ENCODE results near the gene ANKRD27.
A peak's percentile ranks its signal among the peaks of the same experiment; 100 is the strongest.
"Not testable (repeated sequence)": the region's sequence is repeated elsewhere in the genome, so short reads cannot be mapped to it uniquely, and the experiment has no call there.

ANKRD27 gene

DNA sequence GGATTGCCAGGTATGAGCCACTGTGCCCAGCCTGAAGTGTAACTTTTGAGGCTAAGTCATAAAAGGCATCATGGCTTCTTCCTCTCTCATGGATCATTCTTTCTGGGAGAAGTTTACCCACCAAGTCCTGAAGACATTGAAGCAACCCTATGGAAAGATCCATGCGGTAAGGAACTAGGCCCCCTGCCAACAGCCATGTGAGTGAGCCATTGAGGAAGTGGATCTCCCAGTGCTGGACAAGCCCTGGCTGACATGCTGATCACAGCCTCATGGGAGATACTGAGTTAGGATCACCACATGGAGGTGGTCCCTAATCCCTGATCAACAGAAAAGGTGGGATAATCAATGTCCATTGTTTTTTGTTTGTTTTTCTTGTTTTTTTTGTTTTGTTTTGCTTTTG lies 13.3 kb upstream of the ANKRD27 start:
- no peak for DNase-seq (ENCODE audit: low spot score)

DNA sequence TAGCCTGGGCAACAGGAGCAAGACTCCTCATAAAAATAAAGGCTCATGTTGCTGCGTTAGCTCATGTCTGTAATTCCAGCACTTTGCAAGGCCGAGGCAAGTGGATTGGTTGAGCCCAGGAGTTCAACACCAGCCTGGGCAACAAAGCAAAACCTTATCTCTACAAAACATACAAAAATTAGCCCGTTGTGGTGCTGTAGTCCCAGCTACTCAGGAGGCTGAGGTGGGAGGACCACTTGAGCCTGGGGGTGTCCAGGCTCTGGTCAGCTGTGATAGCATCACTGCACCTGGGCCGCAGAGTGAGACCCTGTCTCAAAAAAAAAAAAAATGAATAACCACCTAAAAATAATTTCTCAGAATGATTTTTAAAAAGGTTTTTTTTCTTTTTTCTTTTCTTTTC lies 12.7 kb upstream of the ANKRD27 start:
- DNase-seq (ENCODE audit: low spot score): no peak

DNA sequence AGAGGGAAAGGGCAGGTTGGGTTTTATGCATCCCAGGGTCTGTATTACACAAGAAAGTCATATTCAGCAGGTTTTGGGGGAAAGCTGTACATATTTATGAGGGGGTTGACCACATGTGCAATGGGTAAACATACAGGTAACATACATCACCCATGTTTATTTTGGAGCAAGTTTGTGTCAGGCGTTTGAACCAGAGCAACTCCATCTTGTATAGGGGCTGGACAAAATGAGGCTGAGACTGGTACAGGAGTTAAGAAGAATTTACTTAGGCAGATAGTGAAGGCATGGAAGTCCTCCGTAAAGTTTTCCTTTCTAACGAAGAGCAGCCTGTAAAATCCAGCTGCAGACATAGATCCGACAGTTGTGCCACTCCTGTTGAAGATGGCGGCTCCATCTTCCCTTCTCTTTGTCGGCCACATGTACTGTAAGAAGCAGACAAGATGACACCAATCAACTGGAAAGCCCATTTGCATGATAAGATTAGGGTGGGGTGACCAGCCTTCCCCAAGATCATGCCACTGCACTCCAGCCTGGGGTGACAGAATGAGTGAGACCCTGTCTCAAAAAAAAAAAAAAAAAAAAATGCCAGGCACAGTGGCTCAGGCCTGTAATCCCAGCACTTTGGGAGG lies 12.0 kb upstream of the ANKRD27 start:
- no peak for DNase-seq (ENCODE audit: low spot score)

- no peak for DNase-seq (ENCODE audit: low spot score)
These were observed 7.3 kb upstream of the ANKRD27 start for GRCh38 chr19:32682317-32682716.

DNA sequence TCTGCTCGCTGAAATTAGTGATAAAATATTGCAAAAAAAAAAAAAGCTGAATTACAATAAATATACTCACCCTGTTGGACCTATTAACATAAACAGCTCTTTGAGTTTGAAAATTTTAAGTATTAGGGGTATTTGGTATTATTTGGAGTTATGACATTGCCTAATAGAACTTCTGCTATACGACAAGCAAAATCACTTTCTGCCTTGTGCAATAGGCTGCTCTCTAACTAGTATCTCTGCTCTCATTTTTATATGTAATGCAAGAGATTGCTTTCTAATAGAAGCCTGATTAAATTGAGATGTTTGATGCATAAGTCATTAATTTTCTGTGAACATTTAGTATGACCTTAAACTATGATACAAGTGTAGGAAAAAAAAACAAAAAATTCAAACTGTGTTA lies 6.0 kb upstream of the ANKRD27 start:
- DNase-seq (ENCODE audit: low spot score): no peak

GRCh38 chr19:32677657-32678056 lies 2.7 kb upstream of the ANKRD27 start:
- DNase-seq (ENCODE audit: low spot score): peak; percentile 64

- no peak for DNase-seq (ENCODE audit: low spot score)
These were observed 1.9 kb upstream of the ANKRD27 start for GRCh38 chr19:32676895-32677359.

- DNase-seq (ENCODE audit: low spot score): no peak
These were observed 1.4 kb upstream of the ANKRD27 start for GRCh38 chr19:32676186-32676894.

DNA sequence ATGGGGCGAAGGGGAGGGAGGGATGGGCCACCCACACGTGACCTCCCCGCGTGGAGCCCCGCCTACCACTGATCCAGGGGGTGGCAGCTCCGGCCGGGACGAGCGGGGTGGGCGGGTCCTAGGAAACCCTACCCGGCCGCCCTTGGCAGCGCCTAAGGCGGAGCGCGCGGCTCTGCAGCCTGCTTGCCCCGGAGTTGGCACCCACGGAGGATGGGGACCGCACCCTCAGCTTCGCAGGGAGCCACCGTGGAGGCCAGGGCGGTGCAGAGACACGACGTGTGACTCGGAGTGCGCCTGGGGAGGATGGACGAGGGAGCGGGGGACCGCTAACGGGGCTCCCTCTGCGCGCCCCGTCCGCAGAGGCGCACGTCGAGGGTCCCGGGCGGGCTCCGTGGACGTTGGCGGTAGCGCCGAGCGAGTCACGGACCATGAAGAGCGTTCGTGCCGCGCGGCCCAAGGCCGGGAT lies 773 bp upstream of the ANKRD27 start, which contains the start of gene RGS9BP:
TSS of gene RGS9BP (plus strand) at position 129 of the 466 bp plus-strand sequence. CDS start 416 bp downstream, outside the sequence.
- peak; percentile 50 for DNase-seq (ENCODE audit: low spot score)

- DNase-seq (ENCODE audit: low spot score): no peak
These were observed 638 bp downstream of the ANKRD27 start for GRCh38 chr19:32674153-32674930.

DNA sequence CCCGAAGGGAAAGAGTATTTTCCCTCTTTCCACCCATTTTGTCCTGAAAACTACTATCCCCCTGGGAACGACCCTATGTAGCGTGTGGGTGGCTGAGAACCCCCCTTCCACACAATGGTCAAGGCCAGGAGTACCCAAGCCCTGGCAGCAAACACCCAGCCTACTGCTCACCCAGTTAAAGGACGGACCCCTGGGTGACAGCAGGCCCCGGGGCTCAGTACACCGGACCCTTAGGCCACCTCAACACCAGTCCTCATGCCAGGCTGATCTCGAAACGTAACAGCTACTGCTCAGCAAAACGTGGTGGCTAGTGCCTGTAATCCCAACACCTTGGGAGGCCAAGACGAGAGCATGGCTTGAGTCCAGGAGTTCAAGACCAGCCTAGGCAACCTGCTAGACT lies 1.4 kb downstream of the ANKRD27 start:
- no peak for DNase-seq (ENCODE audit: low spot score)

GRCh38 chr19:32672841-32673240 lies 2.1 kb downstream of the ANKRD27 start:
- no peak for DNase-seq (ENCODE audit: low spot score)

DNA sequence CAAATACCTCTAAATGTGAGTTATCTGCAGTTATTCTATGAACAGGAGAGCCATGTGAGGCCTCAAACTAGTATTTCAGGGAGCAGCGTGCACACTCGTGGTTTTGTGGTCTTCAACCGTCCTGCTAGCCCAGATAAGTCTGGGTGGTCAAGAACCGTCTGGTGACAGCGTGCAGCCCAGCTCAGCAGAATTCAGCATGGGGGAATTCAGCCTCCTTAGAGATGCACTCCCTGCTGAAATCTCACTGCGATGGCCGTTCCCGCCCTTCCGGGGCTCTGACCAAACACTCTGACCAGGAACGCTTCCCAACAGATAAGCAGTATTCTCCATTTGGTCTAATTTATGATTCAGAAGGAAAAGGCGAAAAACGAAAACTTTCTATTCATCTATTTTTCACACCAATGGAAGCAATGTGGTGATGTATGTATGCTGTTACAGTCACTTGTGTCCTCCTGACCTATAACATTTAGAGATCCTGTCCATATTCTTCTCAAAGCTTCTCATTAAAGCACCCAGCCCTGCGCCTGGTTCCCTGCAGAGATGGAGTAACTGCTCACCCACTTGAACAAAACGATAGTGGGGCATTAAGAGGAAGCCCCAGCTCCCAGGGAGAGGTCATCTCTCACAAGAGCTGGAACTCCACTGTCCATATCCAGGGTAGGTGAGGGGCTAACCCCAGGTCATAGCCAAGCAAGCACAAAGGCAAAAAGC lies 2.9 kb downstream of the ANKRD27 start:
- DNase-seq (ENCODE audit: low spot score): no peak

DNA sequence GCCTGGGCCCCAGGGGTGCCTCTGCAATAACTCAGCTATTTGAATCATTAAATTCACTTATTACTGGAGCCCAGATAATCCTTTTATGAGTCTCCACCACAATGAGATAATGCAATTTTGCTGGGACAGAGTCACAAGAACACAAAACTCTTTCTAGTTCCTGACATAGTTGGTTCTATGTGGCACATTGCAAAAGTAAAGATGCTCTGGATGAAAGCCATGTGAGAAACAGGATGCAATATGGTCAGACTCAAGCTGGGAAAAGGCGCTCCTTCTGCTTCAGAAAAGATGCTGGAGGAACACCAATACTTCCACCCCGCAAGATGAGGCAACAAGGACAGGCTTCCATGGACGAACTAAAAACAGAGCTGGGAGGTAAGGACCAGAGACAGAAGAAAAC lies 5.7 kb downstream of the ANKRD27 start:
- peak; percentile 81 for DNase-seq (ENCODE audit: low spot score)

DNA sequence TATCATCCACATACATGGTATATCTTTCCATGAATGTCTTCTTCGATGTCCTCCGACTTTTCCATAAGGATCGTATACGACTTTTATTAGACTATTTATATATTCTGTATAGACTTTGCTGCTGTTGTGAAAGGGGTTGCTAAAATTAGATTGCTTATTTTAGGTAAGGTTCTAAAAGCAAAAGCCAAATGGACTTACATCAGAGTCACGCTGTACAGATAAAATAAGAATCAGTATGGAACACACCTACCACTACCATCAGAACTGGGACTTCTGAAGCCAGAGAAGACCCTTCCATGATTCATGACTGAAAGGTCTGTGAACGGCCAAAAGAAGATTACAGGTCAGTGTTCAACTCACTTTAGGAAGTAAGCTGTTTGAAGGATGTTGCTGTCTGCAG lies 8.9 kb downstream of the ANKRD27 start:
- DNase-seq (ENCODE audit: low spot score): no peak

DNA sequence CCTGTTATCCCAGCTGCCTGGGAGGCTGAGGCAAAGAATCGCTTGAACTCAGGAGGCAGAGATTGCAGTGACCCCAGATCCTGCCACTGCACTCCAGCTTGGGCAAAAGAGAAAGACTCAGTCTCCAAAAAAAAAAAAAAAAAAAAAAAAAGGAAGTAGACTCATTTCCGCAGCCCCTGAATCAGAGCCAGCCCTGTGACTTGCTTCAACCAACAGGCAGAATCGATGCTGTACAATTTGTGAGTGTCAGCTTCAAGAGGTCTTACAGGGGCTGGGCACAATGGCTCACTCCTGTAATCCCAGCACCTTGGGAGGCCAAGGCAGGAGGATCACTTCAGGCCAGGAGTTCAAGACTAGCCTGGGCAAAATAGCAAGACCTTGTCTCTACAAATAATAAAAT lies 12.8 kb downstream of the ANKRD27 start:
- DNase-seq (ENCODE audit: low spot score): no peak

DNA sequence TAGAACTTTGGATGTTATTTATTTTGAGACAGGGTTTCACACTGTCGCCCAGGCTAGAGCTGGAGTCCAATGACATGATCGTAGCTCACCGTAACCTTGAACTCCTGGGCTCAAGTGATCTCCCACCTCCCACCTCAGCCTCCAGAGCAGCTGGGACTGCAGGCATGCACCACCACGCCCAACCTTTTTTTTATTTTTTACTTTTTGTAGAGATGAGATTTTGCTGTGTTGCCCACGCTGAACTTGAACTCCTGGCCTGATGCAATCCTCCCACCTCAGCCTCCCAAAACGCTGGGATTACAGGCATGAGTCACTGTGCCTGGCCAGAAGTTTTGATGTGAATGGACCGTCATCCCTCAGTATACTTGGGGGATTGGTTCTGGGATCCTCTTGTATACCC lies 13.7 kb downstream of the ANKRD27 start:
- DNase-seq (ENCODE audit: low spot score): no peak

GRCh38 chr19:32658527-32658926 lies 16.5 kb downstream of the ANKRD27 start:
- DNase-seq (ENCODE audit: low spot score): no peak

- no peak for DNase-seq (ENCODE audit: low spot score)
These were observed 16.9 kb downstream of the ANKRD27 start for GRCh38 chr19:32658075-32658474.

DNA sequence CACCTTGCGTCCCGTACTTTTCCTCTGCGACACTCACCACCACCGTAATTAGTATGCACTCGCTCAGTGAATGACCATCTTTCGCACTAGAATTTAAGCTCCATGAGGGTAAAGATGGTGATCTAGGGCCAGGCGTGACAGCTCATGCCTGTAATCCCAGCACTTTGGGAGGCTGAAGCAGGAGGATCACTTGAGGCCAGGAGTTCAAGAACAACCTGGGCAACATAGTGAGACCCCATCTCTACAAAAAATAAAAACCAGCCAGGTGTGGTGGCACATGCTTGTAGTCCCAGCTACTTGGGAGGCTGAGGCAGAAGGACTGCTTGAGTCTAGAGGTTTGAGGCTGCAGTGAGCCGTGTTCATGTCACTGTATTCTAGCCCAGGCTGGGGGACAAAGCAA lies 18.6 kb downstream of the ANKRD27 start:
- DNase-seq (ENCODE audit: low spot score): not testable (repeated sequence)

- DNase-seq (ENCODE audit: low spot score): no peak
These were observed 21.4 kb downstream of the ANKRD27 start for GRCh38 chr19:32653599-32653915.

- DNase-seq (ENCODE audit: low spot score): peak; percentile 59
These were observed 21.9 kb downstream of the ANKRD27 start for GRCh38 chr19:32652894-32653598.
